Superior temporal gyrus (tissue), 1 donor: ENCODE measurements around the gene GARNL3.

Experiments
- DNase-seq: peaks from one replicate; pipeline ENCODE4 v3.0.0-alpha.2; 2016; ENCODE audit errors: extremely low spot score

GARNL3 gene

GRCh38 chr9:127405344-127406125 lies 141.0 kb downstream of the GARNL3 start:
- no peak for DNase-seq

GRCh38 chr9:127406799-127407491 lies 142.4 kb downstream of the GARNL3 start:
- DNase-seq, result no peak

- DNase-seq, result no peak
Observed at GRCh38 chr9:127407492-127407843, 142.9 kb downstream of the GARNL3 start.

- DNase-seq, result no peak
Observed at GRCh38 chr9:127411122-127411521, 146.5 kb downstream of the GARNL3 start.

- no peak for DNase-seq
Observed at GRCh38 chr9:127415141-127415540, 150.6 kb downstream of the GARNL3 start.

GRCh38 chr9:127415657-127416056 lies 151.1 kb downstream of the GARNL3 start:
- no peak for DNase-seq

GRCh38 chr9:127417131-127418036 lies 152.8 kb downstream of the GARNL3 start:
- DNase-seq, result no peak

GRCh38 chr9:127418037-127418471 lies 153.5 kb downstream of the GARNL3 start:
- no peak for DNase-seq

GRCh38 chr9:127419348-127419747 lies 154.8 kb downstream of the GARNL3 start:
- no peak for DNase-seq

- no peak for DNase-seq
Observed at GRCh38 chr9:127421057-127421456, 156.5 kb downstream of the GARNL3 start.

GRCh38 chr9:127422133-127422782 lies 157.7 kb downstream of the GARNL3 start:
- no peak for DNase-seq

- DNase-seq, result no peak
Observed at GRCh38 chr9:127422787-127423186, 158.2 kb downstream of the GARNL3 start.

GRCh38 chr9:127423476-127423933 lies 158.9 kb downstream of the GARNL3 start:
- DNase-seq, result no peak

- peak; percentile 98 for DNase-seq
Observed at GRCh38 chr9:127423934-127424675, 159.5 kb downstream of the GARNL3 start, which contains the start of gene ZNF79. Gene ZNF79, plus strand, starts transcription at chr9:127424382. Its CDS starts 406 bp downstream, at chr9:127424788.

GRCh38 chr9:127424676-127424999 lies 160.1 kb downstream of the GARNL3 start:
- no peak for DNase-seq

GRCh38 chr9:127426756-127427155 lies 162.2 kb downstream of the GARNL3 start:
- DNase-seq, result no peak

- no peak for DNase-seq
Observed at GRCh38 chr9:127428348-127428747, 163.8 kb downstream of the GARNL3 start.

- no peak for DNase-seq
Observed at GRCh38 chr9:127430415-127430814, 165.8 kb downstream of the GARNL3 start.

- no peak for DNase-seq
Observed at GRCh38 chr9:127437497-127438264, 173.1 kb downstream of the GARNL3 start.

GRCh38 chr9:127438394-127438793 lies 173.8 kb downstream of the GARNL3 start:
- DNase-seq, result no peak
